Measurements from ENCODE around the gene CNIH2.
"Not testable (repeated sequence)": the region's sequence is repeated elsewhere in the genome, so short reads cannot be mapped to it uniquely, and the experiment has no call there.

The CNIH2 gene

DNA sequence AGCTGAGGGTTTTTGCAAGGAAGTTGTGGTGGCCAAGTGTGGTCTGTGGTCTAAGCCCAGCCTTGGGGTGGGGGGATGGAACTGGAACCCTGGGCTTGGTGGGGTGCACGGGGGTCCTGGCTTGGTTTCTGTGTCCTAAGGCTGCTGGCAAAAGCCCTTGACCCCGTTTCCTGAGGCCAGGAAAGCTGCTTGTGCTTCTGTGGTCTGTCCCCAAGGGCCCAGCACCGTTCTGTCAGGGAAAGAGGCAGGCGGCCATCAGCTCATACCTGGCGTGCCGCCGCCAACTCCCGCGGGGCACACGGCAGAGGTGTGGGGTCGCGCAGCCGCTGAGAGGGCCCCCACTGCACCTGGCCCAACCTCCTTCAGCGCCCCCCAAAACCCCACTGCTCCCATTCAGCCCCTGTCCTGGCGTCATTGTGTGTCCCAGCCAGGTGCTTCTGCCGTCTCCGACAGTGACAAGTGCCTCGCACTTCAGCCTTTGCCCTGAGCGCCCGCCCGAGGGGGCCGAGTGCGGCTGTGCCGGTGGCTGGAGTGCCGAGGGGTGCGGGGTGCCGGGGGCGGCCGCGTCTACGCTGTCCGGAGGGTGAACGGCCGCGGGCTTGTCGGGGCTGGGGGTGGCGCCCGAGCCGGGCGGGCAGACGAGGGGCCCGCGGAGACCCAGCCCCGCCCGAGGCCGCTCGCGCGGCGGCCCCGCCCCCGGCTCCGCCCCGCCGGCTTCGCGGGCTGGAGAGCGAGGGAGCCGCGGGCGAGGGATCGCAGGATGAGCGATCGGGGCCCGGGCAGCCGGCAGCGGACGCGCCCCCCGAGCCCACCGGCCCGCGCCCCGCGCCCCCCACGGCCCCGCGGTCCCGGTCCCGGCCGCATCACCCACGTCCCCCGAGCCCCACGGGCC lies at the start of gene CNIH2:
Gene CNIH2, plus strand, starts transcription at position 705 of the 892 bp plus-strand sequence. CDS start 282 bp downstream, outside the sequence.
- no peak for DNase-seq

DNA sequence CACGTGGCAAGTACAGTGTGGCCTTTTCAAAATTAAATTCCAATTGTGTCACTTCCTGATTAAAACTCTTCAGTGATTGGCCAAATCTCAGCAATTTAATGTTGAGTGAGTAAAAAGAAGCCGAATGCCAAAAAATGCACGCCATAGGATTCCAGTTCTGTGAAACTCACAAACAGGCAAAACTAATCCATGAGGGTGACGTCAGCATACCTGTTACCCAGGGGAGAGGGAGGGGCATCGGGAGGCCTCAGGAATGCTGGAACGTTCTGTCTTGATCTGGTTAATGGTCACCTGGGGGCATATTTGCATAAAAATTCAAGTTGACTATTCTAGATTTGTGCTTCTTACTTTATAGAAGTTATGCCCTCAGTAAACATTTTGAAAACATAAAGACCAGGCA lies 49.5 kb upstream of the CNIH2 start:
- no peak for DNase-seq

DNA sequence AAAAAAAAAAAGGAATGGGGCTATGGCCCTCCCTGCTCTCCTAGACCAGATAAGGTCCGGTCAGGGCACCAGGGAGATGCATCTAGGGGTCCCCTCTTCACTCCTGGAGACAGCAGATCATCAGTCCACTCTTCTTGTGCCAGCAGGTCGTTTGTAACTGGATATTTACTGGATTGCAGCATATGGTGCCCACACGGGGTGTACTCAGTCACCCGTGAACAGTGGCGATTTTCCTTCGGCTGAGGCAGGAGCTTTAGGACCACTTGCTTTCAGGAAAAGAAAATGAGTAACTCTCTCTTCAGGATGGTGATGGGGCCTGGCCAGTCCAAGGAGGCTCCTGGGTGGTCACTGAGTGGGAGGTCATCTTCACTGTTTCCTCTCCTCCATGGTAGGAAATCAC lies 47.8 kb upstream of the CNIH2 start:
- no peak for DNase-seq

DNA sequence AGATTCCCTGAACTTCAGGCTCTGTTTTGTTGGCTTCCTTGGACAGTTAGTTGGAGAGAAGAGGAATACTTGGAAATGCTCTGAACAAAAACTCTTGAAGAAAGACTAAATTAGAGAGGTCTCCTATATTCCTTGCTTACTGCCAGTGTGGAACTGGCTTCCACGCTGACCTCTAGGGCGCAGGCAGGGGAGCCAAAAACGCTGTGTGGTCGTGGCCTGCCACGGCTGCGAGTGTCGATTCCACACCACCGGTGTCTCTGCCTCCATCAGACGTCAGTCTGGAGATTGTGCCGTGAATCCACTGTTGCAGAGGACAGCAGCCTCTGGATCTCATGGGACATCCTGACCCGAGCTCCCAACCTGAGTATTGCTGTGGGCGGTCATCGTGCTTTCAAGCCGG lies 47.0 kb upstream of the CNIH2 start:
- DNase-seq = no peak

DNA sequence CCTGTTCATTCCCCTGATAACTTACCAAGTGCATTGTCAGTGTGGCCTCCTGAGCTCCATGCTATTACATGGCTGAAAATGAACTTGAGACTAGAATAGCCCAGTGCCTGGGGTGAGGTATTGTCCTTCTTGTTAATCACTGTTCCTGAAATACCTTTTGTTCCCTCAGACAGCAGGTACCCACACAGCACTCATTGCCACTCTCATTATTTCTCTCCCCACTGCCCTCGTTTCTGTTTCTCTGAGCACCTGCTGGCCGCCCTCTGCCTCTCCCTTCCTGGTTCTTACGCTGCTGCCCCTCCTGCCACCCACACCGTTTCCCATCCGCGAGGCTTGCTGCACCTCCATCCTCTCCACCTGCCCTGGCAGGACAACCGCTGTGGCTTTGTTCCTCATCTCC lies 46.4 kb upstream of the CNIH2 start:
- DNase-seq = no peak

DNA sequence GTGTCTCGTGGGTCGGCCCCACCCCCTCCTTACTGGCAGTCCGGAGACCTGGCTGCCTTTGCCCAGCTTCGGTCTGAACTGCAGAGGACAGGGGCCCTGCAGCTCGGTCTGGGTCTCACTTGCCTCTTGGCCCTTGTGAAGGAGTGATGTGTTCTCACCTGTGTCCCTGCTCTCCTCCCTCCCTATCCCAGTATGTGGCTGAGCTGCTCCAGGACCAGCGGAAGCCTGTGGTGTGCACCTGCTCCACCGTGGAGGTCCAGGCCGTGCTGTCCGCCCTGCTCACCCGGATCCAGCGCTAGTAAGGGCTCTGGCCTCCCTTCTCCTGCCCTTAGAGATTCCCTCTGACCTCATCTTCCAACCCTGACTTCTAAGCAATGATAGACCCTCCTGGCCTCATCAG lies 45.2 kb upstream of the CNIH2 start:
- DNase-seq = no peak

DNA sequence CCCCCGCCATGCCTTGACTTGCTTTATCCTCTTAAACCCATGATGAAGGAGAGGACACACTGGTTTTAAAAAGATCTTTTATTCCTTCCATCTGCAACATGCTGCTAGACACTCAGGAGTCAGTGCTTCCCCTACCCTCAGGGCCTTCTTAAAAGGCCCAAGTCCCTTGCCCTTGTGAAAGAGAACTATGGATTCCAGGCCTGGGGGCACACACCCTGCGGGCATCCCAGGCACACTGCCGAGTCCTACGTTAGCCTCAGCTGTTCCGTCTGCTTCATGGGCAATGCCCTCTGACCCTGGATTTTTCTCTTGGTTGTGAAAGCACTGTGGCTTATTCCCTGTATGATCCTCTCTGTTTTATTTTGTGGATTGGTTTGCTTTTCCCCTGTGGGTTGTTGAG lies 44.7 kb upstream of the CNIH2 start:
- no peak for DNase-seq

DNA sequence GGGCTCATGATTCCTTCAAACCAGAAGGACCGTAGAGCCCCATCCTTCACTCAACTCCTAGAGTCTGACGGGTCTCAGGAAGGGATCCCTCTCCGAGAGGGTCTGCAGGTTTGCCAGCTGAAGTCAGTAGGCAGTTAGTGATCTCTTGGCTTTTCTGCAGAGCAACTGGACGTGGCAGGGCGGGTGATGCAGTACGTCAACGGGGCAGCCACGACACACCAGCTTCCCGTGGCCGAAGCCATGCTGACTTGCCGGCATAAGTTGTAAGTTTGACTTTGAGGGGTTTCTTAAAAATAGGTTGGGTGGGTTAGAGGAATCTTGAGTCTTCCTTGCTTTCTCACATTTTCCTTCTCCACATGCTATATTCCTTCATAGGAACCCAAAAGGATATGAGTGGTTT lies 42.8 kb upstream of the CNIH2 start:
- DNase-seq = no peak

DNA sequence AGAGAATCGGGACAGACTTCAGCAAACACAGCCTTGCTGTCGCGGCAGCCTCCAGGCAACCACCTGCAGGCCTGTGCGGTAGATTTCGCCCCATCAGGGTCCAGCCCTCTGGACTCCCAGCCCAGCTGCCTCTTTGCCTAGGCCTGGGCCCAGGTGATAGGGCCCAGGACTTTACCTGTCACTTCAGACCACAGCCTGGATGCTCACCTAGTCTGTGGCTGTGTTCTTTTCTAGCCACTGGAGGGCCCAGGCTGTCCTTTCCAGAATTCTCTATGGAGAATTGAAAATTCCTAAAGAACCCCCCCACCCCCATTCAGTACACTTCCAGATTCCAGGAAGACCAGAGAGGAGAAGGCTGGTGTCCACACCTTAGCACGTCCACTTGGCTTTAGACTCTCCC lies 40.1 kb upstream of the CNIH2 start:
- DNase-seq = no peak

DNA sequence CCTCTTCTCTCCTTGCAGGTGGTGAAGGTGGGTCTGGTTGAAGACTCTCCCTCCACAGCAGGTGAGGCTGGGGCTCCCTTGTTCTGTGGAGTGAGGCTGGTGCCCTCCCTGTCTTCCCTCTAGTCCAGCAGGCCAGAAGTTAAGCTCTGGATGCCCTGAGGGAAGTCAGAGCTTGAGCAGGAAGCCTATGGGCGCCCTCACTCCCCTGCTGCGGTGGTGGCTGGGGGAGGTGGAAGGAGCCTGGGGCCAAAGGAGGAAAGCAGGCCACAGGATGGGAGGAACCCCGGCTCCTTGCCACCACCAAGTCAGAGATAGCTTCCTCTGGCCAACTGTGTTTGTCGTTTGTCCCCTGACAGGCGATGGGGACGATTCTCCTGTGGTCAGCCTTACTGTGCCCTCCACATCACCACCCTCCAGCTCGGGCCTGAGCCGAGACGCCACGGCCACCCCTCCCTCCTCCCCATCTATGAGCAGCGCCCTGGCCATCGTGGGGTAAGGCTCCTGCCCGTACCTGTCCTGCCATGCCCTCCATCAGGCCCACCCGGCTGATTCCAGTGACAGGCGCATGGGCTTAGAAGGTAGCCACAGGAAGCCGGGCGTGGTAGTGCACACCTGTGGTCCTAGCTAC lies 39.1 kb upstream of the CNIH2 start:
- DNase-seq = no peak

DNA sequence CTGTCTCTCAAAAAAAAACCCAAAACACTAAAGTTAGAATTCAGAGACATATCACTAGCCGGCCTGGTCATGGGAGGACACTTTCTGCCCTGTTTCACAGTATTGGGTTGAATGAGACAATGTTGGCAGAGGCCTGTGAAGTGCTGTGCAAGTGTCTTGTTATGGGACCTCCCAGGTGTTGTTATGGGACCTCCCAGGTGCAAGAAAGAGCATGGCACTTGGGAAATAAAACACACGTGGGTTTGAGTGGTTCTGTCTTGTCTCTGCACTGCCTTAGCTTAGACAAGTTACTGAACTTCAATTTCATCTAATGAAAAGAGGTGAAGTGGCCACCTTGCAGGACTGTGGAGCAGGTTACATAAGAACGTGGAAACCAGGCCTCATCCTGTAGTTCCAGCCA lies 38.5 kb upstream of the CNIH2 start:
- no peak for DNase-seq

DNA sequence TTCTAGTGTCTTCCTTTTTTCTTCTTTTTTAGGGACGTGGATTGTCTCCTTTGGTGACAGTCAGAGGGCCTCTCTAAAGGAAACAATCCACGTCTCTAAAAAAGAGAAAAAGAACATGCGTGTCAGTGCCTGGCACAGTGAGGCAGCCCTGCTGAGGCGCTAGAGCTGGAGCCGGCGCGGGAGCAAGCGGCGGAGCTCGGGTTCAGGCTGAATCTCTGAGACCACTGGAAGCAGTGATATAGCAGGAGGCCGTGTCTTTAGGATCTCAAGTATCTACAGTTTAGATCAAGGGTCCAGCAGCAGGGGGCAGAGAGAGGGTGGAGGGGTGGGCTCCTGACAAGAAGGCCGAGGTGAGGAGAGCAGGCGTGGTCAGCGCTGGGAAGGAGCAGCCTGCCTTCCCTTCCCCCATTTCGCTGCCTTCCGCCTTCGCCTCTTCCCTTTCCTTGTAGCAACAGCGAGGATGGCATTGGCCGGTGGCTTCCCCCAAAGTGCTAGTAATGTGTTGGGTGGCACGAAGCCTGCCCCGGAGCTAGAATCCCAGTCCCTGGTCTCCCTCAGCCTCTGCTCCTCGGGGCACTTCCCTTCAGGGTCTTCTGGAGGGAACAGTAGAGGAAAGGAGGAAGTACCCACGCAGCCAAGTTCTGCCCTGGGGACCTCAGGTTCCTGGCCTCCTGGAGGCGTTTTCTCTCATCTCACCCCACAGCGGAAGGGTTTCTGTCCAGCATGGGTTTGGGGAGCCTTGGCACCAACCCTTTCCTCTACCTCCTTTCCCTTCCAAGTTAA lies 37.8 kb upstream of the CNIH2 start:
- no peak for DNase-seq

DNA sequence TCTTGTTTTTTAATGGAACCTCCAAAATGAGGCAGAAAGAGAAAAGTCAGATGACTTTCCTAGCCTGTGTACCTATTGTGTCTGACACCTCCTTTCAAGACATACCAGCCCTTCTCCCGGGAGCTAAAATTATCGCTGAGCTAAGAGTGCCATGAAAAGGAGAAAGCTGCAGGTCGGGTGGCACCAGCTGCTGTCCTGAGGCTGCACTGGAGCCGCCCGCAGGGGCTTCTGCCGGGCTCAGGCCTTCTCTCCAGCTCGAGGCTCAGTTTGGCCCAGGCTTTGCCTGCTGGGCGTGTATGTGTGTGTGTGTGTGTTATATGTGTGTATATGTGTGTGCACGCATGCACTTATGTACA lies 37.2 kb upstream of the CNIH2 start:
- DNase-seq = no peak

DNA sequence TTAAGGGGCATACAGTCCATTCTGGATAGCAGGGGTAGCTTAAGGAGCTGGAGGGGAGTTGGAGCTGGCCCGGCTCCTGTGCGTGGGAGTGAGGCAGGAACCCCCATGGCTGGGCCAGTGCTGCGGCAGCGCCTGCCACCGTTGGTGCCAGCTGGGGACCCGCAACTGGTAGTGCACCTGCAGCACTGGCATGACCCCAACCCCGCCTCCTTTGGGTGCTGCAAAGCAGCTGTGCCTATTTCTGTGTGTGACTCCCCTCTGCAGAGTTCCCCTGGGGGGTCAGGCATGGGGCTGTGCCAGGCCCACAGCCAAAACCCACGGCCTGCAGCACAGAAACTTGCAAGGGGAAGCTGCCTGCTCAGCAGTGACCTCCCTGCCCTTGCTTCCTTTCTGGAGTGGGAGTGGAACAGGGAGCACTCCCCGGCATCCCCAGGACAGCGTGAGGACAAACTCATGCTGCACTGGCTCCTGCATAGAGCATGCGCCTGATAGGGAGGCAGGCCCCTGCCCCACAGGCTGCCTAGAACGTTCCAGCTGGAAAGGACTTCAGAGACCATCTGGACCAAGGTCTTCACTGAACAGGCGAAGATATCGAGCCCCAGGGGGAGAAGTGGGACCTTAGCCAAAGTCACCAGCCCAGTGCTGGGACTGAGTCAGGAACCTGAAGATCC lies 35.7 kb upstream of the CNIH2 start:
- DNase-seq = no peak

DNA sequence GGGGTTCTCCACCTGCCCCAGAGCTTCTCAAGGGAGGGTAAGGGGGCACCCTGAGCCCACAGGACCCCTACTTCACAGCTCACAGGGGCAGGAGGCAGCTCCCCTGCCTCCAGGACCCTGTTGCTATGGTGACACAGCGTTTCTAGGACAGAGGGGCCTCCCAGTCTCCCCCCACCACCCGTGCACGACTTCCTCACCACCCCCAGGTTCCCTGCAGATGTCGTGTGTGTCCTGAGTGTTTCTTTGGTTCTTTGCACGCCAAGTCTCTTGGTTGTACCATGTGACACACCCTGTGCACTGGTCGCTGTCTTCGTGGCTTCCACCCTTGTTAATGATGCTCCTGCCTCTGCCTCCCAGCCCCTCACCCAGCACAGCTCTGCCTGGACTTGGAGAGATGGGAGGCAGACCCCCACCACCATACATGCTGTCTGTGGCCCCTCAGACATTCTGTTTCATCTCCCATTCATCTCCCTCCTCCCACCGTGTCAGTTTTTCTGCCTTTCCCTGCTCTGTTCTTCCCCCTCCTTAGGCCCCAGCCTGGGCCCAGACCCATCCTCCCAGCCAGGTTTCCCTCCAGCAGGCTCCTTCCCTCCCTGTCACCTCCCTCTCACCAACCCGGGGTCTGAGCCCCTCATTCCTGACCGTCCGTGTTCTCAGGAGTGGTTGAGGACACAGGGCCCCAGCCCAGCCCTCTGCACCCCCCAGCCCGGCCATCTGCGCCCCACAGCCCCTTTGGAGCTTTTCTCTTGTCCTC lies 34.0 kb upstream of the CNIH2 start:
- DNase-seq = no peak

DNA sequence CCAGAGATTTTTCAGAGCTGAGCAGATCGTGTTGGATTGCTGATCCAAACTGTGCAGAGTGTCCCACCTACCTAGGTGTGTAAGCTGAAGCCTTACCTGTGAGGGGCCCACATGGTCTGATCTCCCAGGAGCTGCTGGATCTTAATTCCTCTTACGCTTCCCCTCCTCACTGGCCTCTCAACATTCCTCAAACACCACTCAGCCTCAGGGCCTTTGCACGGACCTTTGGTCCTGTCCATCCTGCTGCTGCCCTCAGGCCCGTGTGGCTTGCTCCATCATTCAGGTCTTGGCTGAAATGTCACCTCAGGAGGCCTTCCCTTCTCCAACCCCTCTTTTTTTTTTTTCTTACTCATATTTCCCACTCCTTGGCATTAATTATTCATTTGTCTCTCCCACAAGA lies 30.7 kb upstream of the CNIH2 start:
- DNase-seq = no peak

DNA sequence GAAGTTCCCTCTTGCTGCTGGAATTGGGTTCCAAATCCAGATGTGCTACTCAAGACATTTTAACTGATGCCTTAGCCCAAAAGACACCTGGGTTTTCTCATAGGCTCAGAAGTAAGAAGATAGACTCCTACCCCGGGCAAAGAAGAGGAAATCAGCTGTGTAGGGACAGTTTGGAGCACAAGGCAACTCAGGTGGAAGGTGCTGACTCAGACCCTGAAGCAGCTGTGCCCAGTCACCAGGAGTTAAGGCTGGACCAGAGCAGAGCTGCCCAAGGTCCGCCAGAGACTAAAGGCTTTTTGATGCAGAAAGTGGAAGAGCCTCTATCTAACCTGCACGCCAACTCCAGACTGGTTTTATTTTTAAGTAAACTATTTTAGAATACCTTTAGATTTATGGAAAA lies 30.2 kb upstream of the CNIH2 start:
- no peak for DNase-seq

DNA sequence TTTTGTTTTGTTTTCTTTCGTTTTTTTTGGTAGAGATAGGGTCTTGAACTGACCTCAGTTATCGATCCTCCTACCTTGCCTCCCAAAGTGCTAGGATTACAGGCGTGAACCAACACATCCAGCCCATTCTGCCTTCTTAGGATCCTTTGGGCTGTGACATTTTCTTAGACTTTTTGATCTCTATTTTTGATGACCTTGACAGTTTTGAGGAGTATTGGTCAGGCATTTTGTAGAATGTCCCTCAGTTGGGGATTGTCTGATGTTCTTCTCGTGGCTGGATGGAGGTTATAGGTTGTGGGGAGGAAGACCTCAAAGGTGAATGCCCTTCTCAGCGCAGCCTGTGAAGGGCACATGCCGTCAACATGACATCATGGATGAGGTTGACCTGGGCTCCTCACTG lies 29.1 kb upstream of the CNIH2 start:
- no peak for DNase-seq

DNA sequence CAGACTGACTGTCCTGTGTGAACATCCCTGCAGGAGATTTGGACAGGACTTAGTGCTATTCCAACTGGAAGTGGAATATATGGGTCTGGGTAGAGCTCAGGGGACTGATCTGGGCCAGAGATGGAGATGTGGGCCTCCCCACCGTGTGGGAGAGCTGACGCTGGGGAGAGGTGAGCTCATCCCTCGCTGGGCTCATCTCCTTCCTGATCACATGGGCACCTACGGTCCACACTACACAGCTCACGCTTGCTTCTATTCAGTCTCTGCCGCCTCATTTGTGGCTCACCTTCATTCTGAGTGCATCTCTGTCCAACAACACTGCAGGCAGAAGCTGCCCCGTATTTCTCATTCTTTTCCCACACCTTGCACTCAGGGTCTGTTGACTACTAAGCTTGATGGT lies 26.2 kb upstream of the CNIH2 start:
- no peak for DNase-seq

DNA sequence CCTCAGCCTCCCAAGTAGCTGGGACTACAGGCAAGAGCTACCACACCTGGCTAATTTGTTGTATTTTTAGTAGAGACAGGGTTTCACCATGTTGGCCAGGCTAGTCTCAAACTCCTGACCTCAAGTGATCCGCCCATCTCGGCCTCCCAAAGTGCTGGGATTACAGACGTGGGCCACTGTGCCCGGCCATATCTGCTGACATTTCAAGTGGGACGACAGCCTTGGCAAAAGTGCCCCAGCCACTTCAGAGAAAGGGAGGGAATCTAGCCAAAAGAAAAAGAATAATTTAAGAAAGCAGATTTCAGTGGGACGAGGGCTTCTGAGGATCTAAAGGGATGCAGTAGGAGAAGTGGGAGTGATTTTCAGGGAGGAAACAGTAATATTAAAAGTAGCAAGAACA lies 24.9 kb upstream of the CNIH2 start:
- not testable (repeated sequence) for DNase-seq

DNA sequence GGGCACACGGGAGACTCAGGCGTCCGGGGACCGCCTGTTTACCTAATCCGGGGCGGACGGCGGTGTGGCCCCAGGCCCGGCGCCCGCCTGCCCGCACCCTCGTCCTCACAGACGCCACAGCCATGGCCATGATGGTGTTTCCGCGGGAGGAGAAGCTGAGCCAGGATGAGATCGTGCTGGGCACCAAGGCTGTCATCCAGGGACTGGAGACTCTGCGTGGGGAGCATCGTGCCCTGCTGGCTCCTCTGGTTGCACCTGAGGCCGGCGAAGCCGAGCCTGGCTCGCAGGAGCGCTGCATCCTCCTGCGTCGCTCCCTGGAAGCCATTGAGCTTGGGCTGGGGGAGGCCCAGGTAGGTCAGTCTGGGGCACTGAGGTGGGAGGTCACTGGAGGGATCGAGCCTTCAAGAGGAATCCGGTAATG lies 19.5 kb upstream of the CNIH2 start:
- no peak for DNase-seq

DNA sequence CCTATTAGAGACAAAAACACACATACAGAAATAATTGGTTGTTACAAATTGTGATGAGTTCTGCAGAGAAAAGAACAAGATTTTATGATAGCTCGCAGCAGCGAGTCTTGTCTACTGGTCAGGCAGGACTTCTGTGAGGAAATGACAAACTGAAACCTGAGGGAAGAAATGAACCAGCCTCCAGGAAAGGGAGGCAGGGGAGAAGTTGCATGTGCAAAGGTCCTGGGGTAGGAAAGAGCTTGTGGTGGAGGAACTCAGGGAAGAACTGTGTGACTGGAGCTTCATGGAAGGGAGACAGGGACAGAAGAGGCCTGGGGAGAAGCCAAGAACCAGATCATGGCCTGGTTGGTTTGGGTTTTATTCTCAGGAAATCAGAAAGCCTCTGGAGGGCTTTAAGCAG lies 18.8 kb upstream of the CNIH2 start:
- no peak for DNase-seq

DNA sequence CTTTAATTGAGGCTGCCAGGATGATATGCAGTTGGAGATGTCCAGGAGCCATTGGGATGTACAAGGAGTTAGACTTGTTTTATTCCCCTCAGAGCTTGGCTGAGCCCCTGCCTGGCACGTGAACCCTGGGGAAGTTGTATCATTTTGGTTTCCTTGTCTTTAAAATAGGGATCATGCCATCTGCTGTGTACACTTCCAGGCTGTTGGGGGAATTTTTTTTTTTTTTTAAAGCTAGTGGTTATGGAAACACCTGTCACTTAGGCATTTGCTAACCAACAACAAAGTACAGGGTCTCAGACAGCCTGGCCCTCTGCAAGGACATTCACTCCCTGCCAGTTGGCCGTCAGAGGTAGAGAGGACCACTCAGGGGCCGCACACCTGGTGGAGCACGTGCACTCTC lies 18.0 kb upstream of the CNIH2 start:
- no peak for DNase-seq
